HS-5 (cell line): ENCODE results near the gene COP1.

Experiments used
- DNase-seq: peaks from one replicate; pipeline ENCODE4 v3.0.0-alpha.2; 2012; ENCODE audit warnings: low read depth

The COP1 gene

DNA sequence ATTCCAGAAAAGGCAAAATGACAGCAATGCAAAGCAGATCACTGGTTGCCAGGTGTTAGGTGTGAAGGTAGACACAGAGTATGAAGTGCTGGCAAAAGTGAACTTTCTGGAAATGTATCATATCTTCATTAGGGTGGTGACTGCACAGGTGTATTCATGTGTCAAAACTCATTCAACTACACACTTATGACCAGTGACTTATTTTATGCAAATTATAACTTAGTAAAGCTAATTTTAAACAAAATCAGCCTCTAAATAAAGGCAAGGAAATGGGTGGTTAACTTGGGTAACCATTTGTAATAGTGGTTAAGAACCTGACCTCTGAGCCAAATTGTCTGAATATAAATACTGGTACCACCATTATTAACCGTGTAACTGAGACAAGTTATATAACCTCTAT, 7.4 kb downstream of the COP1 start:
- no peak for DNase-seq

DNA sequence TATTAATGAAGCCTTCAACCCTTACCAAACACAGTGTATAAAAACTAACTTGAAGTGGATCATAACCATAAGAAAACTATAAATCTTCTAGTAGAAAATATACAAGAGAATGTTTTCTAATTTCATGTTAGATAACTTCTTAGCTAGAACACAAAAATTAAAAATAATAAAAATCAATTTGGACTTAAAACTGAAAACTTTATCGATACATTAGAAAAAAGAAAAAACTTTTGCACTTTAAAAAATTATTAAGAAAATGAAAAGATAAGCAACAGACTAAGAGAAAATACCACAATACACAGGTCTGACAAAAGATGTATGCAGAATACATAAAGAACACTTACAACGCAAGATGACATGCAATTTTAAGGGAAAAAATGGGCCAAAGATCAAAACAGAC, 8.7 kb downstream of the COP1 start:
- DNase-seq, result no peak

- DNase-seq, result no peak
Observed at GRCh38 chr1:176196728-176197127, 10.4 kb downstream of the COP1 start.

GRCh38 chr1:176195547-176195946, 11.5 kb downstream of the COP1 start:
- DNase-seq, result no peak

GRCh38 chr1:176193663-176194062, 13.4 kb downstream of the COP1 start:
- no peak for DNase-seq

DNA sequence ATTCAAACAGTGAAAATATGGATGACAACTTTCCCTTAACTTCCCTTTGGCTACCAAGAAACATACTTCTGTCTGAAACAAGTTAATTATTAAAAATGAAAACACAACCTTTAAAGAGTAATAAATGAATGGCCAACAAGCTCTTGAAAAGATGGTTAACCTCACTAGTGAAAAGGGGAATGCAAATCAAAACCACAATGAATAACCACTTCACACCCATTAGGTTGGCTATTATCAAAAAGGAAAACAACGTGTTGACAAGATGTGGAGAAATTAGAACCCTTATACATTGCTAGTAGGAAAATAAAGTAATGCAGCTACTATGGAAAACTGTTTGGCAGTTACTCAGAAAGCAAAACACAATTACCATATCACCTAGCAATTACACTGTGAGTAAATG, 14.1 kb downstream of the COP1 start:
- no peak for DNase-seq

GRCh38 chr1:176188604-176189003, 18.5 kb downstream of the COP1 start:
- DNase-seq, result no peak

GRCh38 chr1:176187001-176187400, 20.1 kb downstream of the COP1 start:
- DNase-seq, result no peak

- no peak for DNase-seq
Observed at GRCh38 chr1:176183618-176184017, 23.5 kb downstream of the COP1 start.

- no peak for DNase-seq
Observed at GRCh38 chr1:176178316-176178715, 28.8 kb downstream of the COP1 start.

GRCh38 chr1:176177764-176178163, 29.3 kb downstream of the COP1 start:
- DNase-seq, result no peak

DNA sequence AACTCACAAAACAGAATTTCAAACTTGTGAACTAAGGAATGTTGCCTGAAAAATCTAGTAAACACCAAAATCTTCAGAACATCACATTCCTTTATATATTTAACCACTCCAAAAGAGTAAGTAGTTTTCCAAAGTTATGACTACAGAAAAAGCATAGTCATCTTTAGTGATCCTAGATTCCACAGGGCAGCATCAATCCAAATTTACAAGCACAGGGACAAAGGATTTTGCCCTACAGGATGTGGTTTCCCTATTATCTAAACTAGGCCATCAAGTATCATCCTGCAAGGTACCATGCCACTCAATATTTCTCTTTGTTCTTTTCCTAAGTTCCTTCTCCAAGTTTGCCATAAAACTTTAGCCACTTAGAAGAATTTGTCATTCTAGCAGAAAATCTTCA, 33.0 kb downstream of the COP1 start:
- DNase-seq, result peak; percentile 10

GRCh38 chr1:176172215-176172614, 34.9 kb downstream of the COP1 start:
- DNase-seq, result no peak

GRCh38 chr1:176167210-176167609, 39.9 kb downstream of the COP1 start:
- no peak for DNase-seq

GRCh38 chr1:176165573-176165972, 41.5 kb downstream of the COP1 start:
- no peak for DNase-seq

GRCh38 chr1:176164014-176164678, 42.9 kb downstream of the COP1 start:
- no peak for DNase-seq

DNA sequence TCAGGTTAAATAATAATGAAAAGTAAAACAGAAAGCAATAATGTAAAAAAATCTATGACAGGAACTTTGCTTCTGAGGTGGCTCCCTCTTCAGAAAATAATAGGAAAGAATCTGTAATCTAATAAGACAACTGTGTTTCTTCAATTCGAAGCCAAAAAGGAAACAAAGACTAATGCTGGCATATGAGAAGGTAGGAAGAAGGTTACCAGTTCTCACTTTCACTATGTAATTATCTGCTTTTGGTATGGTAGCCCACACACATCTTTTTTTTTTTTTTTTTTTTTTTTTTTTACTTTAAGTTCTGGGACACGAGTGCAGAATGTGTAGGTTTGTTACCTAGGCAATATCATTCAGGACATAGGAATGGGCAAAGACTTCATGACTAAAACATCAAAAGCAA, 47.1 kb downstream of the COP1 start:
- DNase-seq, result no peak

GRCh38 chr1:176157995-176158394, 49.1 kb downstream of the COP1 start:
- DNase-seq, result no peak

- no peak for DNase-seq
Observed at GRCh38 chr1:176149939-176150807, 56.9 kb downstream of the COP1 start.

DNA sequence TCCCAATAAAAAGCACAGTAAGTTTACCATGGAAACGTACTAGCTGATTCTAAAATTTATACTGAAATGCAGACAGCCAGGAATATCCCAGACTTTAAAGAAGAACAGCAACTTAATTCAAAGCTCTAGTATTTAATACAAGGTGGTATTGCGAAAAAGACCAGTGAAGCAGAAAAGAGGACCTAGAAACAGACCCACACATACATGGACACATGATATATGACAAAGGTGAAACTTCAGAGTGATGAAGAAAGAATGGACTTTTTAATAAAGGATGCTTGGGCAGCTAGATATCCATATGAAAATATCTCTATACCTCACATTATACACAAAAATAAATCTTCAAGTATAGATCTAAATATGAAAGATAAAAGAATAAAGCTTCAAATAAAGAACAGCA, 62.6 kb downstream of the COP1 start:
- DNase-seq, result no peak

- DNase-seq, result no peak
Observed at GRCh38 chr1:176142973-176143372, 64.1 kb downstream of the COP1 start.

- DNase-seq, result no peak
Observed at GRCh38 chr1:176141449-176141848, 65.6 kb downstream of the COP1 start.

GRCh38 chr1:176136891-176137290, 70.2 kb downstream of the COP1 start:
- no peak for DNase-seq

- DNase-seq, result no peak
Observed at GRCh38 chr1:176134666-176135065, 72.4 kb downstream of the COP1 start.
